ENCODE data around the gene SAPCD2. TPM values are rescaled to one million over a fixed set of nuclear protein-coding genes. Genes with fewer than 3 reads are reported as not detected.
"Not testable (repeated sequence)": the region's sequence is repeated elsewhere in the genome, so short reads cannot be mapped to it uniquely, and the experiment has no call there.

SAPCD2 gene
- total RNA-seq: 10 to 100 TPM; 26.8 to 27.0 TPM

- Mint-ChIP-seq H3K27me3 (no peaks in the 10 kb centered on the region), H3K27ac (peak within 1 kb of the TSS; percentile 63), H3K4me3 (peak within 1 kb of the TSS; percentile 73), H3K4me1 (peaks cover 37% of the 10 kb centered on the region), H3K36me3 (ENCODE audit: low read depth) (peaks cover 6% of the 10 kb centered on the region), H3K9me3 (no peaks in the 10 kb centered on the region)
- ChIA-PET CTCF (interaction anchor here (0.7 to 8.8 kb wide), 15 partner anchors 9 to 282 kb away, joined by 3 to 105 read pairs (median 4); partner anchors contain the start of genes ABCA2, FUT7, MAN1B1 and NPDC1), POLR2A (interaction anchor here (0.7 to 5.5 kb wide), 21 partner anchors 9 to 342 kb away, joined by 3 to 87 read pairs (median 4); partner anchors contain the start of genes ABCA2, MAN1B1, PAXX and RABL6)
- DNase-seq: peak; percentile 90
These were observed at the start of gene SAPCD2 for GRCh38 chr9:137070201-137070905. TSS of gene SAPCD2 (minus strand) at chr9:137070557. CDS start at chr9:137070460, 97 bp downstream.

- not testable (repeated sequence) for H3K9me3 Mint-ChIP-seq; DNase-seq; H3K27me3 Mint-ChIP-seq; H3K4me3 Mint-ChIP-seq; H3K27ac Mint-ChIP-seq; H3K36me3 Mint-ChIP-seq (ENCODE audit: low read depth)
- peaks cover 10% of the 10 kb centered on the region for H3K4me1 Mint-ChIP-seq
- POLR2A ChIA-PET: interaction anchor here (0.9 to 2.4 kb wide), 2 partner anchors 122 to 124 kb away, joined by 3 to 9 read pairs; partner anchors contain the start of gene TUBB4B
- CTCF ChIA-PET: interaction anchor here (0.7 to 2.8 kb wide), 8 partner anchors 17 to 121 kb away, joined by 3 to 16 read pairs (median 4); partner anchors contain the start of genes MAN1B1 and RNF224
These were observed 47.8 kb upstream of the SAPCD2 start for GRCh38 chr9:137118092-137118603.

GRCh38 chr9:137117269-137117731, 46.9 kb upstream of the SAPCD2 start:
- Mint-ChIP-seq H3K36me3 (ENCODE audit: low read depth) (peaks cover 2% of the 10 kb centered on the region), H3K9me3 (no peaks in the 10 kb centered on the region), H3K4me3 (no peak overlapping the region), H3K27me3 (no peaks in the 10 kb centered on the region), H3K4me1 (peaks cover 8% of the 10 kb centered on the region), H3K27ac (no peak overlapping the region)
- DNase-seq: no peak
- POLR2A ChIA-PET: interaction anchor here (0.9 to 7.0 kb wide), 2 partner anchors 124 to 125 kb away, joined by 3 to 39 read pairs; partner anchors contain the start of gene TUBB4B
- CTCF ChIA-PET: interaction anchor here (0.6 to 0.9 kb wide), 2 partner anchors 13 to 119 kb away, joined by 3 to 4 read pairs; no protein-coding TSS in a partner anchor

GRCh38 chr9:137116728-137117127, 46.4 kb upstream of the SAPCD2 start:
- Mint-ChIP-seq H3K27ac (no peak overlapping the region), H3K36me3 (ENCODE audit: low read depth) (peaks cover 2% of the 10 kb centered on the region), H3K4me3 (no peak overlapping the region), H3K27me3 (no peaks in the 10 kb centered on the region), H3K4me1 (peaks cover 5% of the 10 kb centered on the region), H3K9me3 (no peaks in the 10 kb centered on the region)
- ChIA-PET POLR2A (interaction anchor here (7.0 kb wide), 1 partner anchor 124 kb away, joined by 39 read pairs; the partner anchor contains the start of gene TUBB4B), CTCF (interaction anchor here (0.6 kb wide), 1 partner anchor 13 kb away, joined by 3 read pairs; no protein-coding TSS in a partner anchor)
- DNase-seq: no peak

- Mint-ChIP-seq H3K27me3 (no peaks in the 10 kb centered on the region), H3K9me3 (no peaks in the 10 kb centered on the region), H3K4me1 (peaks cover 5% of the 10 kb centered on the region), H3K36me3 (ENCODE audit: low read depth) (peaks cover 5% of the 10 kb centered on the region), H3K4me3 (no peak overlapping the region), H3K27ac (no peak overlapping the region)
- no peak for DNase-seq
- ChIA-PET POLR2A (interaction anchor here (1.1 to 7.0 kb wide), 6 partner anchors 11 to 125 kb away, joined by 3 to 39 read pairs (median 6); partner anchors contain the start of gene TUBB4B), CTCF (interaction anchor here (1.4 to 1.7 kb wide), 2 partner anchors 20 to 121 kb away, joined by 9 to 10 read pairs; no protein-coding TSS in a partner anchor)
These were observed 45.7 kb upstream of the SAPCD2 start for GRCh38 chr9:137116027-137116507.

- peaks cover 5% of the 10 kb centered on the region for H3K4me1 Mint-ChIP-seq
- H3K9me3 Mint-ChIP-seq: no peaks in the 10 kb centered on the region
- H3K27me3 Mint-ChIP-seq: no peaks in the 10 kb centered on the region
- H3K27ac Mint-ChIP-seq: no peak overlapping the region
- ChIA-PET POLR2A (interaction anchor here (0.8 to 7.0 kb wide), 14 partner anchors 10 to 308 kb away, joined by 3 to 39 read pairs (median 4); partner anchors contain the start of genes EXD3, MAN1B1, NOXA1 and TOR4A), CTCF (interaction anchor here (0.5 to 1.7 kb wide), 3 partner anchors 20 to 143 kb away, joined by 3 to 10 read pairs (median 9); no protein-coding TSS in a partner anchor)
- DNase-seq: no peak
- H3K36me3 Mint-ChIP-seq (ENCODE audit: low read depth): peaks cover 8% of the 10 kb centered on the region
- H3K4me3 Mint-ChIP-seq: no peak overlapping the region
These were observed 45.2 kb upstream of the SAPCD2 start for GRCh38 chr9:137115394-137116026.

- Mint-ChIP-seq H3K27ac (peak within 1 kb of the TSS; percentile 56), H3K4me3 (peak within 1 kb of the TSS; percentile 69), H3K9me3 (no peaks in the 10 kb centered on the region), H3K4me1 (peaks cover 5% of the 10 kb centered on the region), H3K27me3 (no peaks in the 10 kb centered on the region), H3K36me3 (ENCODE audit: low read depth) (peaks cover 8% of the 10 kb centered on the region)
- ChIA-PET CTCF (interaction anchor here (0.5 to 1.7 kb wide), 4 partner anchors 15 to 144 kb away, joined by 3 to 10 read pairs (median 6); no protein-coding TSS in a partner anchor), POLR2A (interaction anchor here (0.8 to 7.0 kb wide), 15 partner anchors 10 to 308 kb away, joined by 3 to 39 read pairs (median 4); partner anchors contain the start of genes EXD3, MAN1B1, NOXA1 and TOR4A)
- peak; percentile 84 for DNase-seq
These were observed 44.4 kb upstream of the SAPCD2 start, which contains the start of gene DPP7 for GRCh38 chr9:137114613-137115393. TSS of gene DPP7 (minus strand) at chr9:137114733. CDS start at chr9:137114713, 20 bp downstream.

- Mint-ChIP-seq H3K27ac (peak overlapping the region; percentile 56), H3K4me3 (peak overlapping the region; percentile 65), H3K9me3 (no peaks in the 10 kb centered on the region), H3K27me3 (no peaks in the 10 kb centered on the region), H3K4me1 (peaks cover 5% of the 10 kb centered on the region), H3K36me3 (ENCODE audit: low read depth) (peaks cover 8% of the 10 kb centered on the region)
- ChIA-PET CTCF (interaction anchor here (0.9 to 1.6 kb wide), 4 partner anchors 15 to 46 kb away, joined by 3 to 9 read pairs (median 4); no protein-coding TSS in a partner anchor), POLR2A (interaction anchor here (1.0 to 7.0 kb wide), 11 partner anchors 14 to 309 kb away, joined by 3 to 39 read pairs (median 5); partner anchors contain the start of genes ANAPC2, CYSRT1, EXD3 and MAN1B1)
- peak; percentile 28 for DNase-seq
These were observed 43.9 kb upstream of the SAPCD2 start for GRCh38 chr9:137114220-137114612.

GRCh38 chr9:137113385-137114159, 43.2 kb upstream of the SAPCD2 start:
- ChIA-PET CTCF (interaction anchor here (0.7 to 1.6 kb wide), 5 partner anchors 16 to 46 kb away, joined by 3 to 9 read pairs (median 3); no protein-coding TSS in a partner anchor), POLR2A (interaction anchor here (0.7 to 7.0 kb wide), 9 partner anchors 15 to 212 kb away, joined by 3 to 39 read pairs (median 5); partner anchors contain the start of genes ANAPC2, CYSRT1, MAN1B1 and SAPCD2)
- peaks cover 15% of the 10 kb centered on the region for H3K36me3 Mint-ChIP-seq (ENCODE audit: low read depth)
- no peaks in the 10 kb centered on the region for H3K27me3 Mint-ChIP-seq
- H3K27ac Mint-ChIP-seq: no peak overlapping the region
- peaks cover 3% of the 10 kb centered on the region for H3K4me1 Mint-ChIP-seq
- DNase-seq: peak; percentile 45
- peak overlapping the region; percentile 69 for H3K4me3 Mint-ChIP-seq
- no peaks in the 10 kb centered on the region for H3K9me3 Mint-ChIP-seq

GRCh38 chr9:137112564-137113384, 42.4 kb upstream of the SAPCD2 start:
- ChIA-PET CTCF (interaction anchor here (1.3 to 1.6 kb wide), 2 partner anchors 17 to 45 kb away, joined by 6 to 9 read pairs; no protein-coding TSS in a partner anchor), POLR2A (interaction anchor here (1.2 to 7.0 kb wide), 8 partner anchors 16 to 211 kb away, joined by 3 to 39 read pairs (median 8); partner anchors contain the start of genes ANAPC2, CYSRT1, MAN1B1 and SAPCD2)
- H3K4me3 Mint-ChIP-seq: peak overlapping the region; percentile 69
- no peak for DNase-seq
- H3K36me3 Mint-ChIP-seq (ENCODE audit: low read depth): peaks cover 15% of the 10 kb centered on the region
- H3K27ac Mint-ChIP-seq: no peak overlapping the region
- no peaks in the 10 kb centered on the region for H3K9me3 Mint-ChIP-seq
- H3K4me1 Mint-ChIP-seq: peaks cover 3% of the 10 kb centered on the region
- H3K27me3 Mint-ChIP-seq: no peaks in the 10 kb centered on the region

Data from activated CD4-positive, alpha-beta memory T cell treated with anti-CD3 and anti-CD28 coated beads, Interleukin-2, amount 10 ng/mL, durations not matched to agents 7 days and 5 days (primary cell).